CD14-positive monocyte (primary cell): Measurements from ENCODE around the gene SPDYE4. TPM values are rescaled to one million over a fixed set of nuclear protein-coding genes. Genes with fewer than 3 reads are reported as not detected.
A peak's percentile ranks its signal among the peaks of the same experiment; 100 is the strongest.

Source experiments
- DNase-seq, 3 donors: peaks; one replicate each; pipeline ENCODE4 v3.0.0-alpha.2; 2011 to 2022
- H2AFZ ChIP-seq: 2 replicates; pipeline ENCODE4 v1.6.0; 2012; ENCODE audit warnings: mild to moderate bottlenecking, low read depth, low read length, inconsistent platforms; ENCODE audit not compliant: insufficient read depth, poor library complexity, severe bottlenecking
- H3K27ac ChIP-seq, 2 donors: 1 replicate in 1 of 2; 2 replicates in 1 of 2; pipeline ENCODE4 v1.5.1; 2012 to 2013; ENCODE audit warnings: low read length in 2 of 2, control low read depth in 1 of 2, inconsistent platforms in 1 of 2, low read depth in 1 of 2, mild to moderate bottlenecking in 1 of 2
- H3K27me3 ChIP-seq, 2 donors: one replicate each; pipeline versions ENCODE4 v1.6.0 to v1.6.1; 2011 to 2013; ENCODE audit warnings: low read length in 2 of 2; ENCODE audit not compliant: control insufficient read depth in 2 of 2, insufficient read depth in 2 of 2
- H3K36me3 ChIP-seq, 2 donors: replicated peaks in 1 of 2; 1 replicate in 1 of 2; 2 replicates in 1 of 2; pipeline versions ENCODE4 v1.5.1 to v1.6.1; 2012 to 2013; ENCODE audit warnings: low read length in 2 of 2, control low read depth in 1 of 2, inconsistent platforms in 1 of 2, mild to moderate bottlenecking in 1 of 2; ENCODE audit not compliant: insufficient read depth in 2 of 2, control insufficient read depth in 1 of 2
- H3K4me1 ChIP-seq, 2 donors: 1 replicate in 1 of 2; 2 replicates in 1 of 2; pipeline versions ENCODE4 v1.5.1 to v1.6.1; 2012 to 2013; ENCODE audit warnings: low read length in 2 of 2, control low read depth in 1 of 2, inconsistent platforms in 1 of 2, mild to moderate bottlenecking in 1 of 2, moderate library complexity in 1 of 2; ENCODE audit not compliant: insufficient read depth in 2 of 2, control insufficient read depth in 1 of 2
- H3K4me2 ChIP-seq: replicated peaks from 2 replicates; pipeline ENCODE3; 2012; ENCODE audit warnings: low read length, moderate library complexity, mild to moderate bottlenecking; ENCODE audit not compliant: poor library complexity, severe bottlenecking; ENCODE audit errors: extremely low read depth
- H3K4me3 ChIP-seq, 3 experiments: fragments of 200-600 bp in 1 of 3; sonication (generic) in 1 of 3; replicated peaks in 1 of 3; 1 replicate in 2 of 3; 2 replicates in 1 of 3; pipeline ENCODE4 v1.5.1; 2011 to 2013; ENCODE audit warnings: low read length in 3 of 3, mild to moderate bottlenecking in 3 of 3, control low read depth in 2 of 3, low read depth in 2 of 3, inconsistent platforms in 1 of 3, moderate library complexity in 1 of 3
- H3K79me2 ChIP-seq: 2 replicates; pipeline ENCODE4 v1.6.0; 2012; ENCODE audit warnings: mild to moderate bottlenecking, control low read depth, inconsistent platforms, low read length, moderate library complexity; ENCODE audit not compliant: insufficient read depth
- H3K9ac ChIP-seq: 2 replicates; pipeline ENCODE4 v1.6.0; 2017; ENCODE audit warnings: low read length, mild to moderate bottlenecking; ENCODE audit not compliant: insufficient read depth, poor library complexity, severe bottlenecking
- H3K9me3 ChIP-seq, 2 donors: replicated peaks in 1 of 2; 1 replicate in 1 of 2; 2 replicates in 1 of 2; pipeline versions ENCODE4 v1.5.1 to v1.6.1; 2012 to 2013; ENCODE audit warnings: low read length in 2 of 2, control low read depth in 1 of 2; ENCODE audit not compliant: control insufficient read depth in 1 of 2, insufficient read depth in 1 of 2
- H4K20me1 ChIP-seq: 2 replicates; pipeline ENCODE4 v1.6.0; 2012; ENCODE audit warnings: mild to moderate bottlenecking, low read length, control low read depth, moderate library complexity; ENCODE audit not compliant: insufficient read depth
- H3K27ac Mint-ChIP-seq, 7 donors: one replicate each; pipeline ENCODE4 v1.8.0; 2020; ENCODE audit warnings: mild to moderate bottlenecking in 7 of 7, mixed read lengths in 7 of 7, moderate library complexity in 6 of 7, inconsistent platforms in 2 of 7
- H3K27me3 Mint-ChIP-seq, 3 donors: one replicate each; pipeline ENCODE4 v1.8.0; 2021 to 2022; ENCODE audit warnings: low read depth in 3 of 3, mild to moderate bottlenecking in 3 of 3, mixed read lengths in 3 of 3, moderate library complexity in 3 of 3, inconsistent platforms in 1 of 3
- H3K36me3 Mint-ChIP-seq, 2 donors: one replicate each; pipeline ENCODE4 v1.8.0; 2020; ENCODE audit warnings: mixed read lengths in 2 of 2, inconsistent platforms in 1 of 2, mild to moderate bottlenecking in 1 of 2
- H3K4me1 Mint-ChIP-seq: one replicate; pipeline ENCODE4 v1.8.0; 2020; ENCODE audit warnings: mild to moderate bottlenecking, mixed read lengths
- H3K4me3 Mint-ChIP-seq, 2 donors: one replicate each; pipeline ENCODE4 v1.8.0; 2020; ENCODE audit warnings: mild to moderate bottlenecking in 2 of 2, mixed read lengths in 2 of 2, moderate library complexity in 1 of 2
- H3K9me3 Mint-ChIP-seq, 7 donors: one replicate each; pipeline ENCODE4 v1.8.0; 2020 to 2022; ENCODE audit warnings: mixed read lengths in 7 of 7, mild to moderate bottlenecking in 6 of 7, moderate library complexity in 6 of 7, inconsistent platforms in 2 of 7
- WGBS: methylation state at CpG from one replicate; pipeline ENCODE4 v1.1.5; 2013; ENCODE audit warnings: missing lambda C conversion rate; ENCODE audit not compliant: insufficient coverage; 5-methylcytosine and 5-hydroxymethylcytosine counted together
- intact Hi-C, 2 donors: fragments of 100-400 bp; cut with micrococcal nuclease; formaldehyde crosslinking; loops; one replicate each; pipeline versions ENCODE4 v1.15.0 to v1.15.1; 2023
- polyA plus RNA-seq, 3 donors: library from polyadenylated mRNA; depleted of rRNA in 1 of 3; unstranded in 2 of 3; stranded (reverse) in 1 of 3; fragments of 300-500 nt in 2 of 3; fragments of >200 nt in 1 of 3; fragmentation: Illumina TruSeq in 2 of 3; gene quantifications; 1 replicate in 2 of 3; 2 replicates in 1 of 3; pipeline ENCODE4 v1.2.3, GENCODE V29; 2012 to 2021
- TF ChIP-seq, protein P1 (sequence below): fragments of 200-600 bp; IDR thresholded peaks from one replicate; pipeline ENCODE4 v1.8.0; 2022; ENCODE audit warnings: antibody characterized with exemption, mild to moderate bottlenecking

The SPDYE4 gene
- polyA plus RNA-seq, 3 donors, result 0.09 TPM; not detected in 2

DNA sequence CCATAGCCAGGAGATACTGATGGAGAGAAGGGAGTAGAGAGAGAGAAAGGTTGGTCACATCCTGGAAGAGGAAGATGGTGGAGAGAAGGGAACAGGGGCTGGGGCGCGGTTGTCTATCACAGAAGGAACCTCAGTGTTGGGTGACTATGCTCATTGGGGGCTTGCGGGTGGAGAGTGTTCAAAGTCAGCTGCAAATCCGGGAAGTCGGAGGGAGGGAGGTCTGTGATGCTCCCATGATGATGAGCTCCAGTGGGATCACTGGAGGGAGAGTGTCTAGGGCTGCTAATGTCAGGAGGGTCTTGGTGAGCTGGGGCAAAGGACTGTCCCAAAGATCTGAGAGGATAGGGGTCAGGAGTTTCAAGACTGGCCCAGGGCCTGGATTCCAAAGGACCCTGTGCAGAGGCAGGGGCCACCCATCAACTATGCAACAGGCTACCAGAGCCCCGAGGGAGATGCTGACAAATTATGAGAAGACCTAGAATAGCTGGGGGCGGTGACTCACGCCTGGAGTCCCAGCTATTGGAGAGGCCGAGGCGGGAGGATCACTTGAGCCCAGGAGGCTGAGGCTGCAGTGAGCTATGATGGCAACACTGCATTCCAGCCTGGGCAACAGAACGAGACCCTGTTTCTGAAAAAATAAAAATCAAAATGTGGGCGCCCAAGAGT lies 2.6 kb downstream of the SPDYE4 start:
- Histone ChIP-seq H3K4me3 (no peak overlapping the region), H3K4me1 (no peaks in the 10 kb centered on the region), H3K36me3 (no peaks in the 10 kb centered on the region), H2AFZ (no peak overlapping the region), H3K4me2 (no peak overlapping the region), H3K27me3 (no peaks in the 10 kb centered on the region), H3K79me2 (no peaks in the 10 kb centered on the region), H3K9ac (no peak overlapping the region), H3K9me3 (no peaks in the 10 kb centered on the region), H3K27ac (no peak overlapping the region), H4K20me1 (no peaks in the 10 kb centered on the region)
- TF ChIP-seq, protein P1, sequence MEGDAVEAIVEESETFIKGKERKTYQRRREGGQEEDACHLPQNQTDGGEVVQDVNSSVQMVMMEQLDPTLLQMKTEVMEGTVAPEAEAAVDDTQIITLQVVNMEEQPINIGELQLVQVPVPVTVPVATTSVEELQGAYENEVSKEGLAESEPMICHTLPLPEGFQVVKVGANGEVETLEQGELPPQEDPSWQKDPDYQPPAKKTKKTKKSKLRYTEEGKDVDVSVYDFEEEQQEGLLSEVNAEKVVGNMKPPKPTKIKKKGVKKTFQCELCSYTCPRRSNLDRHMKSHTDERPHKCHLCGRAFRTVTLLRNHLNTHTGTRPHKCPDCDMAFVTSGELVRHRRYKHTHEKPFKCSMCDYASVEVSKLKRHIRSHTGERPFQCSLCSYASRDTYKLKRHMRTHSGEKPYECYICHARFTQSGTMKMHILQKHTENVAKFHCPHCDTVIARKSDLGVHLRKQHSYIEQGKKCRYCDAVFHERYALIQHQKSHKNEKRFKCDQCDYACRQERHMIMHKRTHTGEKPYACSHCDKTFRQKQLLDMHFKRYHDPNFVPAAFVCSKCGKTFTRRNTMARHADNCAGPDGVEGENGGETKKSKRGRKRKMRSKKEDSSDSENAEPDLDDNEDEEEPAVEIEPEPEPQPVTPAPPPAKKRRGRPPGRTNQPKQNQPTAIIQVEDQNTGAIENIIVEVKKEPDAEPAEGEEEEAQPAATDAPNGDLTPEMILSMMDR, result no peak
- no peaks in the 10 kb centered on the region for H3K4me1 Mint-ChIP-seq
- no peaks in the 10 kb centered on the region for H3K36me3 Mint-ChIP-seq
- intact Hi-C loops, result no loop called here
- H3K9me3 Mint-ChIP-seq, result peaks cover 0 to 1% (median 0%) of the 10 kb centered on the region in 7 donors
- H3K27ac Mint-ChIP-seq, result peak overlapping the region in 1 of 7 donors; percentile 50
- no peak overlapping the region for H3K4me3 Mint-ChIP-seq
- WGBS, result 95% methylated on average over 11 of the region's 12 CpGs
- peaks cover 3 to 12% (median 3%) of the 10 kb centered on the region in 3 donors for H3K27me3 Mint-ChIP-seq
- DNase-seq, result no peak

DNA sequence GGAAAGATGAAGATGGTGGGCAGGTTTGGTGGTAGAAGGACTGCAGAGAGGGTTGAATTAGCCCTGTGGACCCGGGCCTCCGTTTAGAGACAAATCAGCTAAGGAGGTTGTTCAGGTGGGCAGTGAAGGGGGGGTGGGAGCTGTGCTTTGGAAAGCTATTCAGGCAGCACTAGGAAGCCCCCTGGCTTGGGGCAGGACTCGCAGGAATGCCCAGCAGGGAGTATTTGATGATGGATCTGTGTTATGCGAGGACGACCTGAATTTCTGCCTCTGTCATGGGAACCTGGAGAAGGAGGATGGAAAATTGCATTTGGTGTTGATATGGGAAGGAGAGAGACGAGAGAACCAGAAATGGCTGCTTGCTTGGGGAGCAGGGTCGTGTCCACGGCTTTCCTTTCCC lies 3.5 kb downstream of the SPDYE4 start:
- Histone ChIP-seq H2AFZ (no peak overlapping the region), H3K27me3 (no peaks in the 10 kb centered on the region), H3K4me1 (no peaks in the 10 kb centered on the region), H4K20me1 (no peaks in the 10 kb centered on the region), H3K9ac (no peak overlapping the region), H3K4me2 (no peak overlapping the region), H3K27ac (no peak overlapping the region), H3K9me3 (no peaks in the 10 kb centered on the region), H3K79me2 (no peaks in the 10 kb centered on the region), H3K36me3 (no peaks in the 10 kb centered on the region), H3K4me3 (no peak overlapping the region)
- H3K36me3 Mint-ChIP-seq, result no peaks in the 10 kb centered on the region
- no peak overlapping the region for H3K4me3 Mint-ChIP-seq
- no peak for DNase-seq
- no peak overlapping the region for H3K27ac Mint-ChIP-seq
- peaks cover 0 to 1% (median 0%) of the 10 kb centered on the region in 7 donors for H3K9me3 Mint-ChIP-seq
- H3K27me3 Mint-ChIP-seq, result peaks cover 3 to 12% (median 3%) of the 10 kb centered on the region in 3 donors
- 96% methylated on average over 5 of the region's 8 CpGs for WGBS
- intact Hi-C loops, result no loop called here
- H3K4me1 Mint-ChIP-seq, result no peaks in the 10 kb centered on the region
- TF ChIP-seq, protein P1, result no peak
